GM10266 (cell line): ENCODE measurements around the gene NTM.

ENCODE experiments used
- DNase-seq: peaks from one replicate; pipeline ENCODE4 v3.0.0; 2012; ENCODE audit errors: extremely low spot score
- TF ChIP-seq, protein P1 (sequence below): IDR thresholded peaks from 2 replicates; pipeline ENCODE4 v1.5.1; 2012; ENCODE audit warnings: mild to moderate bottlenecking, low read depth; ENCODE audit not compliant: control insufficient read depth, insufficient read depth; ENCODE audit errors: missing control alignments

Gene NTM

DNA sequence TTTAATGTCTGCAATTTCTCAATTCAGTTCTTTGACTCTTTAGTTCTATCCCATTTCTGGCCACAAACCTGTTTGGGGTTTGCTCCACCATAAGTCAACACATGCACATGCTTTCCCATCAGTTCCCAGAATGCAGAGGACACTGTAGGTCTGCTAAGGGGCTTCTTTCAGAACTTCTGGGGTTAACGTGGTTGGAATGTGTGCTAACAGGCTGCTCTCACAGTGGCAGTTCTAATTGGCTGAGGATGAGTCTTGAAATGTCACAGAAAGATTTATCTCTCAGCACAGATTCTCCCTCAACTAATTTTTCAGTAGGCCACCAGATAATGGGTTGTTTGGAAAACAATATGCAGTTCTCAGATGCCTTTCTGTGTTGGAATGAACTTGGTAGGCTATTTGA, 703.4 kb downstream of the NTM start:
- TF ChIP-seq, protein P1, sequence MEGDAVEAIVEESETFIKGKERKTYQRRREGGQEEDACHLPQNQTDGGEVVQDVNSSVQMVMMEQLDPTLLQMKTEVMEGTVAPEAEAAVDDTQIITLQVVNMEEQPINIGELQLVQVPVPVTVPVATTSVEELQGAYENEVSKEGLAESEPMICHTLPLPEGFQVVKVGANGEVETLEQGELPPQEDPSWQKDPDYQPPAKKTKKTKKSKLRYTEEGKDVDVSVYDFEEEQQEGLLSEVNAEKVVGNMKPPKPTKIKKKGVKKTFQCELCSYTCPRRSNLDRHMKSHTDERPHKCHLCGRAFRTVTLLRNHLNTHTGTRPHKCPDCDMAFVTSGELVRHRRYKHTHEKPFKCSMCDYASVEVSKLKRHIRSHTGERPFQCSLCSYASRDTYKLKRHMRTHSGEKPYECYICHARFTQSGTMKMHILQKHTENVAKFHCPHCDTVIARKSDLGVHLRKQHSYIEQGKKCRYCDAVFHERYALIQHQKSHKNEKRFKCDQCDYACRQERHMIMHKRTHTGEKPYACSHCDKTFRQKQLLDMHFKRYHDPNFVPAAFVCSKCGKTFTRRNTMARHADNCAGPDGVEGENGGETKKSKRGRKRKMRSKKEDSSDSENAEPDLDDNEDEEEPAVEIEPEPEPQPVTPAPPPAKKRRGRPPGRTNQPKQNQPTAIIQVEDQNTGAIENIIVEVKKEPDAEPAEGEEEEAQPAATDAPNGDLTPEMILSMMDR, result no peak

DNA sequence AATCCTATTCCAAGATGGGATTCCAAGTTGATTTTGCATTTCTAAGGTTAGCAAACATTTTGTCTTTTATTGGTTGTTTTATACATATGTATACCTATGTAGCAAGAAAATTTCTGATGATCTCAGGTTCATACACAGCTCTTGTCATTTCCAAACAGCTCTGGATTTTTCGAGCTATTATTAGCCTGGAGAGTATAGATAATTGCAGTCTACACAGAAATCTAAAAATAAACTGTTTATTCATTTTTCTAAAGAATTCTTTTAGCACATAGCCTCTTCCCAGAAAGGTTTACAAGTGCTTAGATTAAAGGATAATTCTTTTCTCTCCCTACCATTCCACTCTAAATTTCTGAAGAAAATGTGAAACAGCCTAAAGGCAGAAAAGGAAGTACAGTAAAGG, 705.0 kb downstream of the NTM start:
- TF ChIP-seq, protein P1, result no peak
- DNase-seq, result no peak

More for the DNA sequence above, 703.4 kb downstream of the NTM start:
- no peak for DNase-seq

DNA sequence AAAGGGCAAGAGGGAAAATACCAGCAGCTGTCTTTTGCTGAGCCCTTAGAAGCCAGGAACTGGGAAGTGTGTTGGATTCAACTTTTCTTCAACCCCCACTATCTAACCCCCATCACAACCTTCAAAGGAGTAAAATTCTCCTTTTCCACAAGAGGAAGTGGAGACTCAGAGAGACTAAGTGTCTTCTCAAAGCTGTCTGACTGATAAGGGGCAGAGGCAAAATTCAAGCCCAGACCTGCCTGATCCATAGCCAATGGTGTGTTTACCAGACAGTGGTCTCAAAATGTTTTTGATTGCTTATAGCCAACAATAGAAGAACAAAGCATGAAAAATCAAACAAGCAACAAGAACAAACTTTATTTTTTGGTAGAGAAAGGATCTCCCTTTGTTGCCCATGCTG, 707.0 kb downstream of the NTM start:
- TF ChIP-seq, protein P1, result no peak

DNA sequence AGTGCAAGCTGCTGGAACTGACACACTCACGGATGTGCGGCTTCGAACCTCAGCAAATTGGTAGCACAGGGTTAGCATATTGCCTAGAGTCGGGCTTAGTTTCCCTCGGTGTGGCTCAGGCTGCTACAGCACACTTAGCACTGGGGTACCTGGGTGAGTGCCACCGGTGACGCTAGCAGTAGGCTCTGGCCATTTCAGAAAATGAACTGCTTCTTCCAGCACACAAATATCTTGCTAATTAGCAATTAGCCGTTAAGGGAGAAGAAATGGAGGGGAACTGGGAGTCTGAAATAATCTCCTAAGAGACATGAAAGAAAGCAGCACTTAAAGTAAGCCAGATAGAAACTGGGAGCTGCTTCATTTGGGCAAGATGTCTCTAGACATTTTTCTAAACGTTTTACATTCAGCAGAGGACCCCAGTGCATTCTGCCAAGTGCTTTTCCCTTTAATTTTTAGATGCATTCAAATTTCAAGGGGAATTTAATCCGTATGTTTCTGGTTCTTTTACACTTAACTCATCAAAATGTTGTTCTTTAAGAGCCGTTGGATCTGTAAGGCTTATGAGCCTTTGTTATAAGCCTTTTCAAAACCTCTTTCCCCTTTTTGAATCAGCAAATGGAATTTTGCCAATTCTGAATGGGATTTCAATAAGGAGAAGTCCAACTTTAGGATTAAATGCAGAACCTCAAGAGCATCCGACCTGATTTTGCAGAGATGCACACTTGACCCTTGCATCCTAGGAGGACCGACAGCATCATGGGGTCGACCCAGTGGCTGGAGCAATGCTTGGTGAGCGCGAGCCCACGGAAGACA, 708.1 kb downstream of the NTM start:
- TF ChIP-seq, protein P1, result no peak
- no peak for DNase-seq

More for the DNA sequence above, 707.0 kb downstream of the NTM start:
- DNase-seq, result no peak

DNA sequence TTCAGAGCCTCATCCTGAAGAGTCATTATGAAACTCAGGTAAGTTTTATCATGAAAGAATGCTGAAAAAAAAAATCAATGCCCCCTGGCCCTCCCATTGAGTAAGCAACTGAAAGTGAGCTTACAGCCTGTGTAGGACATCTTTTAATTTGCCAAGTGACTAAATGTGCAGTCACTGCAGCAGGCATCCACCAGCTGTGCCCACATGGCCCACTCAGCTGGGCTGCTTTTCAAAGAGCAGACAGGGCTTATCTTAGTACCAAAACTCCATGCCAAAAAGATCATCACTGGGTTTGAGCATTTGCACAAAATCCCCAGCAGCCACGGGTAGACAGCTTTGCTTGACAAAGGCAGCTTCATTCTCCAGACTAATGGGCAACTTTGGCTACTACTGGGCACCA, 709.7 kb downstream of the NTM start:
- no peak for DNase-seq
- TF ChIP-seq, protein P1, result no peak

DNA sequence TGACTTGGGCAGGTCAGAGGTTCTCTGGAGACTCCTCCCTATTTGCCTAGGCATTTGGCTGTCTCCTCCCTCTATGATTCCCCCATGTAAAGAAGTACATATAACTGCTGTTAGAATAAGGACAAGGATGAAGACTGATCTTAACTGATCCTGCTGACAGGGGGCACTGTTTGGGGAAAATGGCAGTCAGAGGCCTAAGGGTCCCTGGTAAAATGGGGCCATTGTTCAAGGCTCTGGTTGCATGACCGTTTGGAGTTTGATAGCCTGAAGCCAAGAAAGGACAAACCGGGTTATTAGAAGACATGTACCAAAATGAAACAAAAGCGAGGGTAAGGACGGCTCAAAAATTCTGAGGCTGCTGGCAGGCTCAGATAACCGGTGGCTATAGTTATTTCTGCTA, 712.2 kb downstream of the NTM start:
- TF ChIP-seq, protein P1, result no peak
- DNase-seq, result no peak

DNA sequence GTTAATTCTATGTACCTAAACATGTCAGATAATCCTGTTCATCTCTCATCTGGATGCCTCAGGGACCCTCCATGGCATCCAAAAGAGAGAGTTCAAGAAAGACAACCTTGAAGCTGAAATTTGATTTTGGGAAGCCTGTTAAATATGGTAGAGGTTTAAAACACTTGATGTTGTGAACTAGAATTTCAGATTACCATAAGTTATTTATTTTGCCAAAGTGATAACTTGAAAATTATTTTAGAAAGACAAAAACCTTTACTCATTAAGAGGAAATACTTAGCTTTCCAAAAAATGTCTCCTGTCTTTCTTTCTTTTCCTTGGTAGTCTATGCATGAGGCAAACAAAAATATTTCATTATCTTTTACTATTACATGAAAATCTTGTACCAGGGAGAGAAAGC, 714.0 kb downstream of the NTM start:
- TF ChIP-seq, protein P1, result no peak
- DNase-seq, result no peak
